Naive thymus-derived CD4-positive, alpha-beta T cell (primary cell): Measurements from ENCODE around the gene KNDC1. TPM values are rescaled to one million over a fixed set of nuclear protein-coding genes. Genes with fewer than 3 reads are reported as not detected.
A peak's percentile ranks its signal among the peaks of the same experiment; 100 is the strongest.
"Not testable (repeated sequence)": the region's sequence is repeated elsewhere in the genome, so short reads cannot be mapped to it uniquely, and the experiment has no call there.

ENCODE experiments used
- ATAC-seq: fragments of 150-1000 bp; cut with Tn5 transposase; 2 replicates; pipeline ENCODE4 v1.10.0; 2021; ENCODE audit warnings: mild to moderate bottlenecking, moderate library complexity
- CTCF ChIA-PET: fragments of 350-600 bp; sonication (Branson Sonifier 250); formaldehyde crosslinking; loops from one replicate; lab custom pipeline; 2021; ENCODE audit warnings: antibody characterized with exemption; lab: Charles Lee
- POLR2A ChIA-PET: fragments of 350-600 bp; sonication (Branson Sonifier 250); formaldehyde crosslinking; loops from one replicate; lab custom pipeline; 2021; ENCODE audit warnings: antibody characterized with exemption, inconsistent platforms; lab: Charles Lee
- DNase-seq, 9 donors: peaks; one replicate each; pipeline versions ENCODE4 v3.0.0 to v3.0.0-alpha.2; 2020 to 2022; ENCODE audit warnings: mixed read lengths in 1 of 9
- H3K27ac ChIP-seq: one replicate; pipeline ENCODE4 v1.7.0; 2013; ENCODE audit warnings: mild to moderate bottlenecking, low read depth, low read length, moderate library complexity
- H3K27me3 ChIP-seq, 2 donors: one replicate each; pipeline ENCODE4 v1.7.0; 2013; ENCODE audit warnings: low read length in 2 of 2, mild to moderate bottlenecking in 2 of 2, moderate library complexity in 2 of 2; ENCODE audit not compliant: control insufficient read depth in 2 of 2, insufficient read depth in 2 of 2
- H3K36me3 ChIP-seq, 3 experiments: 1 replicate in 2 of 3; 2 replicates in 1 of 3; pipeline ENCODE4 v1.7.0; 2013; ENCODE audit warnings: low read length in 3 of 3, mild to moderate bottlenecking in 3 of 3, moderate library complexity in 1 of 3; ENCODE audit not compliant: insufficient read depth in 3 of 3, control insufficient read depth in 2 of 3
- H3K4me1 ChIP-seq, 2 donors: one replicate each; pipeline ENCODE4 v1.7.0; 2013; ENCODE audit warnings: low read length in 2 of 2, mild to moderate bottlenecking in 2 of 2, moderate library complexity in 1 of 2; ENCODE audit not compliant: control insufficient read depth in 2 of 2, insufficient read depth in 2 of 2
- H3K4me3 ChIP-seq: 2 replicates; pipeline ENCODE4 v1.7.0; 2013; ENCODE audit warnings: mild to moderate bottlenecking, low read length
- H3K9me3 ChIP-seq, 3 experiments: 1 replicate in 2 of 3; 2 replicates in 1 of 3; pipeline ENCODE4 v1.7.0; 2013; ENCODE audit warnings: low read length in 3 of 3; ENCODE audit not compliant: control insufficient read depth in 2 of 3
- H3K27ac Mint-ChIP-seq, 9 donors: one replicate each; pipeline ENCODE4 v1.8.0; 2020 to 2022; ENCODE audit warnings: mixed read lengths in 9 of 9, mild to moderate bottlenecking in 8 of 9, moderate library complexity in 5 of 9, inconsistent platforms in 2 of 9
- H3K27me3 Mint-ChIP-seq, 5 donors: one replicate each; pipeline ENCODE4 v1.8.0; 2021 to 2022; ENCODE audit warnings: mixed read lengths in 5 of 5, mild to moderate bottlenecking in 1 of 5
- H3K36me3 Mint-ChIP-seq, 5 donors: one replicate each; pipeline ENCODE4 v1.8.0; 2020 to 2022; ENCODE audit warnings: mixed read lengths in 5 of 5, mild to moderate bottlenecking in 3 of 5, inconsistent platforms in 1 of 5
- H3K4me1 Mint-ChIP-seq, 7 donors: one replicate each; pipeline ENCODE4 v1.8.0; 2020 to 2022; ENCODE audit warnings: mixed read lengths in 7 of 7, mild to moderate bottlenecking in 3 of 7, inconsistent platforms in 1 of 7
- H3K4me3 Mint-ChIP-seq, 10 donors: one replicate each; pipeline ENCODE4 v1.8.0; 2020 to 2022; ENCODE audit warnings: mild to moderate bottlenecking in 10 of 10, mixed read lengths in 10 of 10, moderate library complexity in 6 of 10, inconsistent platforms in 2 of 10
- H3K9me3 Mint-ChIP-seq, 11 donors: one replicate each; pipeline ENCODE4 v1.8.0; 2020 to 2022; ENCODE audit warnings: mixed read lengths in 11 of 11, mild to moderate bottlenecking in 4 of 11, inconsistent platforms in 1 of 11, moderate library complexity in 1 of 11
- intact Hi-C, 2 donors: fragments of 100-400 bp; cut with micrococcal nuclease; formaldehyde crosslinking; loops; one replicate each; pipeline ENCODE4 v1.15.1; 2023
- polyA plus RNA-seq, 2 donors: library from polyadenylated mRNA; unstranded; fragments of 300-500 nt; fragmentation: Illumina TruSeq; gene quantifications; one replicate each; pipeline ENCODE4 v1.2.3, GENCODE V29; 2021
- total RNA-seq, 6 experiments: library from RNA in 5 of 6; stranded (reverse) in 5 of 6; gene quantifications; 1 replicate in 5 of 6; 2 replicates in 1 of 6; pipeline ENCODE4 v1.2.3 and lab custom pipeline; 2021 to 2026

The KNDC1 gene
- total and polyA plus RNA-seq, 7 experiments from 2014 or later, result 0.05 to 3.6 (median 0.60) TPM; not detected in 3

DNA sequence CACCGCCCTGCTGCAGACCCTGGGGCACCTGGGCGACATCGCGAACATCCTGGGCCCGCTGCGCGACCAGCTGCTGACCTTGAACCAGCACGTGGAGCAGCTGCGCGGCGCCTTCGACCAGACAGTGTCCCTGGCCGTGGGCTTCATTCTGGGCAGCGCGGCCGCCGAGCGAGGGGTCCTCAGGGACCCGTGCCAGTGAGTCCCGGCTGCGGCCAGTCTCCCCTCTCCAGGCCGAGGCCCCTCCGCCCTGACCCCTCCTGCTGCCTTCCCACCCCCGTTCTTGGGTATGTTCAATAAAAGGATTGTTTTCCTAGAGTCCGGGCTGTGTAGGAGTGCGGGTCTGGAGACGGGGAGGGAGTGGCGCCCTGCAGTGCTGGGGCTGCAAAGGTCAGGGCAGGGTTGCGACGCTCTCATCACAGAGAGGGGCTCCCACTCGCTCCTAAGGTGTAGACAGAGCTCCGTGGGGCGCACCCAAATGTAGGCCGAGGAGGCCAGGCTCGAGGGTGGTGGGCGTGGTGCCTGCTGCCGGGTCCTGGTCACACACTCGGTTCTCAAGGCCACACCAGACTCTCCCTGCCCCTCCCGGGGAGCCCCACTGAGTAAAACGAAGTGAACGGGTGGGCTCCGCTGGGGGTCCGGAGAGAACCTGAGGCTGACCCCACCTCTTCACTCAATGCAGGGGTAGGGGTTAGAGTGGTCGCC lies 71.4 kb downstream of the KNDC1 start:
- peak in 1 of 9 donors; percentile 6 for DNase-seq
- Histone ChIP-seq H3K9me3 (no peaks in the 10 kb centered on the region), H3K27ac (no peak overlapping the region), H3K27me3 (peaks cover 3 to 12% of the 10 kb centered on the region in 2 donors), H3K4me3 (no peak overlapping the region), H3K4me1 (peaks cover 0 to 4% of the 10 kb centered on the region in 2 donors), H3K36me3 (no peaks in the 10 kb centered on the region)
- H3K4me3 Mint-ChIP-seq, result peak overlapping the region in 6 of 10 donors; percentile 21 to 67 (median 52)
- H3K27me3 Mint-ChIP-seq, result peaks cover 35 to 73% (median 51%) of the 10 kb centered on the region in 5 donors
- ChIA-PET CTCF (no interaction called here), POLR2A (no interaction called here)
- intact Hi-C loops, result loop anchor here in 1 of 2 donors (10.0 kb wide), 1 partner anchor 87 kb away; no protein-coding TSS in a partner anchor
- peaks cover 0 to 14% (median 10%) of the 10 kb centered on the region in 7 donors for H3K4me1 Mint-ChIP-seq
- peak overlapping the region in 1 of 9 donors; percentile 32 for H3K27ac Mint-ChIP-seq
- no peak for ATAC-seq
- H3K36me3 Mint-ChIP-seq, result no peaks in the 10 kb centered on the region
- peaks cover 0 to 4% (median 0%) of the 10 kb centered on the region in 11 donors for H3K9me3 Mint-ChIP-seq

DNA sequence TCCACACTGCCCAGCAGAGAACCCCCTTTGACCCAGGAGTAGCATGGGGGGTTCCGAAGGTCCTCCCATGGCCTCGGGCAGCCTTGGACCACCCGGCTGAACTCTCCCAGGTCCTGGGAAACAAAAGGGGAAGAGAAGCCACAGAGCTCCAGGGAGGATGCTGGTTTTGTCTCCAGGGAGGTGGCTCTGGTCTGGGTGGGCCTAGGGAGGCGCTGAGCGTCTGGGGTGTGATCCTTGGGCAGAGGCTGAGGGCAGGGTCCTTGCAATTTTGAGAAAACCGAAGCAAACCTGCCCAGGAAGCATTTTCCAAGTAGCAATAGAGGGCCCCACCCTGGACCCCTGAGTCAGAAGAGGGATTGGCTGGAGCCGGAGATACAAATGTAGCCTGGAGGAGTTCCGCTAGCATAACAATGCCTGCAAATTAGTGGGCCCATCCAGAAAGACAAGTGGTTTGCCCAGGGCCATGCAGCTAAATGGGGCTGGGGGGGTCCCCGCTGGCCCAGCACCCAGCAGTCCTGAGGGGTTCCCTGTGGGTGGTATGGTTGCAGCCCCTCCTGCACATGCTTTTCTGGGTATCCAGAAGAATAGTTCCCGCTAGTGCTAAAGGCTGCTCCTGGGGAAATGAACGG lies 72.0 kb downstream of the KNDC1 start:
- Mint-ChIP-seq H3K4me1 (peaks cover 0 to 13% (median 8%) of the 10 kb centered on the region in 7 donors), H3K36me3 (no peaks in the 10 kb centered on the region), H3K9me3 (peaks cover 0 to 4% (median 0%) of the 10 kb centered on the region in 11 donors), H3K27me3 (peaks cover 33 to 66% (median 44%) of the 10 kb centered on the region in 5 donors), H3K4me3 (peak overlapping the region in 1 of 10 donors; percentile 67), H3K27ac (no peak overlapping the region)
- H3K4me1 ChIP-seq, result peaks cover 0 to 10% of the 10 kb centered on the region in 2 donors
- ChIA-PET CTCF (no interaction called here), POLR2A (no interaction called here)
- no peaks in the 10 kb centered on the region for H3K9me3 ChIP-seq
- H3K4me3 ChIP-seq, result no peak overlapping the region
- no peak for ATAC-seq
- DNase-seq, result peak in 1 of 9 donors; percentile 6
- intact Hi-C loops, result loop anchor here in 1 of 2 donors (10.0 kb wide), 1 partner anchor 87 kb away; no protein-coding TSS in a partner anchor
- peaks cover 3 to 12% of the 10 kb centered on the region in 2 donors for H3K27me3 ChIP-seq
- H3K36me3 ChIP-seq, result no peaks in the 10 kb centered on the region
- H3K27ac ChIP-seq, result no peak overlapping the region

DNA sequence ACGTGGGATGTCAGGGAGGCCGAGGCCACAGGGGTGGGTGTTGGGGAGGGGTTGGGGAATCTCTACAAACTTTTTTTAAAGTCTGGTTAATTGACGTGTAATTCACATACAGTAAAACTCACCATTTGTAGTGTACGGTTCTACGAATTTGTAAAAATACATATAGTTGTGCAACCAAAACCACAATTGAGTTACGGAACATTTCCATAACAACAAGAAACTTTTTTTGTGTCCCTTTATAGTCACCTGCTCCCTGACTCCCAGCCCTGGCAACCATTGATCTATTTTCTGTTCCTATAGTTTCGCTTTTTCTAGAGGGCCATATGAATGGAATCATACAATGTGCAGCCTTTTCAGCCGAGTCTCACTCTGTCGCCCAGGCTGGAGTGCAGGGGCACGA lies 74.8 kb downstream of the KNDC1 start:
- POLR2A ChIA-PET, H3K36me3 Mint-ChIP-seq, DNase-seq, H3K9me3 ChIP-seq, CTCF ChIA-PET, H3K27ac ChIP-seq, H3K27ac Mint-ChIP-seq, H3K9me3 Mint-ChIP-seq, H3K36me3 ChIP-seq, H3K4me3 ChIP-seq: not testable (repeated sequence)
- Mint-ChIP-seq H3K4me3 (peak overlapping the region in 9 of 10 donors; percentile 23 to 79 (median 54)), H3K27me3 (peaks cover 28 to 63% (median 35%) of the 10 kb centered on the region in 5 donors), H3K4me1 (peaks cover 0 to 12% (median 7%) of the 10 kb centered on the region in 7 donors)
- ATAC-seq, result peak; percentile 32
- intact Hi-C loops, result loop anchor here in 1 of 2 donors (10.0 kb wide), 1 partner anchor 90 kb away; no protein-coding TSS in a partner anchor
- Histone ChIP-seq H3K27me3 (peaks cover under 1 to 16% of the 10 kb centered on the region in 2 donors), H3K4me1 (peaks cover 0 to 14% of the 10 kb centered on the region in 2 donors)

DNA sequence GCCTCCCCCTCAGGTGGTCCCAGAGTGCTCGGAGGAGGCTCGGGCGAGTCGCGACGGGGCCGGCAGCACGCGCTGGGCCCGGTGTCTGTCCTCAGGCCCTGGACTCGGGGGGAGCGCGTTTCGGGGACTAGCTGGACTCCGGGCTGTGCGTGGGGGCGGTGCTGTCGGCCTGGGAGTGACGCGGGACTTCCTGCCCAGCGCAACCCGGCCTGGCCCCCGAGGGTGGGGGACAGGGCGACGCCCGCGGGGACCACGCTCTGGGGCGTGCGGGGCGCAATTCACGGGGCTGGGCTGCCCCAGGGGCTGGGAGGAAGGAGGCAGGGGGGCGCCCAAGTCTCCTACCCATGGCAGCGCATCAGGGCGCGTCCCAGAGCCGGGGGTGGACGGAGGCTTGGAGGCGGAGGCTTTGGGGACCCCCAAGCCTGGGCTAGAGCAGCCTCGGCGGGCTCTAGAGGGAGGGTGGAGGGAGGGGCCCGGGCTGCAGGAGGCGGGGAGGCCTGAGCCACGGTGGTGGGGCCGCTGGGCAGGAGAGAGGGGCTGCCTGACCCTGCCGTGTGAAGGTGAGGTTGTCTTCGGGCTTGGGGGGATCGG lies 75.3 kb downstream of the KNDC1 start:
- Histone ChIP-seq H3K4me1 (peaks cover 0 to 14% of the 10 kb centered on the region in 2 donors), H3K27me3 (peaks cover 3 to 16% of the 10 kb centered on the region in 2 donors), H3K36me3 (no peaks in the 10 kb centered on the region), H3K27ac (no peak overlapping the region), H3K4me3 (no peak overlapping the region), H3K9me3 (no peaks in the 10 kb centered on the region)
- peaks cover 0 to 12% (median 7%) of the 10 kb centered on the region in 7 donors for H3K4me1 Mint-ChIP-seq
- H3K9me3 Mint-ChIP-seq, result peaks cover 0 to 4% (median 0%) of the 10 kb centered on the region in 11 donors
- ChIA-PET POLR2A (no interaction called here), CTCF (no interaction called here)
- peaks cover 32 to 66% (median 35%) of the 10 kb centered on the region in 5 donors for H3K27me3 Mint-ChIP-seq
- H3K27ac Mint-ChIP-seq, result no peak overlapping the region
- ATAC-seq (peak; percentile 69), DNase-seq (peak in 1 of 9 donors; percentile 7)
- peak overlapping the region; percentile 52 to 79 (median 62) for H3K4me3 Mint-ChIP-seq
- intact Hi-C loops, result loop anchor here in 1 of 2 donors (10.0 kb wide), 1 partner anchor 91 kb away; no protein-coding TSS in a partner anchor
- no peaks in the 10 kb centered on the region for H3K36me3 Mint-ChIP-seq

DNA sequence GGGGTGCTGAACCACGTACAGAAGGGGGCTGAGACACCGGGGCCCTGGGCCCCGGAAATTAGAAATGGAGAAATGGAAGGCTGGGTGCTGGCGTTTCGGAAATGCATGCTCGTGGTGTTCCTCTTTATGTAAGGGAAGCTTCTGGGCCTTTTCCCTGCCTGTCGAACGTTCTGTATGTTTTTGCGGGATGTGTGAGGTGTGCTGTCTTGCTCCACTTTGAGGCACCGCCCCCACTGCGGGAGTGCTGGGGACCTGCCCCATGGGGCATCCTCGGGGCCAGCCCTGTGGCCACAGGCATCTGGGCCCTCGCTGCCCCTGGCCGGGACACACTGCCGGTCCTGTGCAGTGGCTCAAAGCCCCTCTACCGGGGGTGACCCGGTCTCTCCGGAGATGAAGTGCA lies 75.9 kb downstream of the KNDC1 start:
- intact Hi-C loops, result loop anchor here in 1 of 2 donors (10.0 kb wide), 1 partner anchor 91 kb away; no protein-coding TSS in a partner anchor
- peak in 1 of 9 donors; percentile 10 for DNase-seq
- CTCF ChIA-PET, result no interaction called here

More for the DNA sequence above, 75.9 kb downstream of the KNDC1 start:
- Mint-ChIP-seq H3K27me3 (peaks cover 37 to 71% (median 39%) of the 10 kb centered on the region in 5 donors), H3K9me3 (peaks cover 0 to 4% (median 0%) of the 10 kb centered on the region in 11 donors), H3K4me3 (peak overlapping the region; percentile 30 to 79 (median 64)), H3K4me1 (peaks cover 4 to 16% (median 10%) of the 10 kb centered on the region in 7 donors), H3K36me3 (no peaks in the 10 kb centered on the region), H3K27ac (no peak overlapping the region)
- no peak overlapping the region for H3K27ac ChIP-seq
- no peaks in the 10 kb centered on the region for H3K36me3 ChIP-seq
- H3K27me3 ChIP-seq, result peaks cover 3 to 19% of the 10 kb centered on the region in 2 donors
- POLR2A ChIA-PET, result no interaction called here
- H3K4me1 ChIP-seq, result peaks cover 0 to 16% of the 10 kb centered on the region in 2 donors
- no peaks in the 10 kb centered on the region for H3K9me3 ChIP-seq
- ATAC-seq, result peak; percentile 40
- H3K4me3 ChIP-seq, result no peak overlapping the region
